ENCODE data around the gene TTN. TPM values are rescaled to one million over a fixed set of nuclear protein-coding genes. Genes with fewer than 3 reads are reported as not detected.

The TTN gene
- total RNA-seq, 3 donors from 2014 or later: 2.9 to 23.4 (median 3.5) TPM

- H3K4me3 ChIP-seq: no peak overlapping the region
Measured at GRCh38 chr2:178627401-178627800, 179.8 kb downstream of the TTN start.

GRCh38 chr2:178615969-178616368 lies 191.3 kb downstream of the TTN start:
- Histone ChIP-seq H3K9me3 (no peaks in the 10 kb centered on the region), H3K27ac (no peak overlapping the region), H3K4me1 (no peaks in the 10 kb centered on the region), H3K27me3 (no peaks in the 10 kb centered on the region), H3K36me3 (no peaks in the 10 kb centered on the region), H3K4me3 (no peak overlapping the region)
- TF ChIP-seq POLR2AphosphoS5 (IDR thresholded peaks at IDR 0.05) (no peak), CTCF (IDR thresholded peaks at IDR 0.05) (no peak), POLR2A (IDR thresholded peaks at IDR 0.05) (no peak)
- DNase-seq (ENCODE audit: low spot score in 2 of 2): no peak
- intact Hi-C loops (cut with DNase I; ENCODE audit: low total_unique reads): no loop called here

More at GRCh38 chr2:178627401-178627800, 179.8 kb downstream of the TTN start:
- H3K27ac ChIP-seq: no peak overlapping the region
- no peaks in the 10 kb centered on the region for H3K9me3 ChIP-seq
- no peak for DNase-seq (ENCODE audit: low spot score in 2 of 2)
- intact Hi-C loops (cut with DNase I; ENCODE audit: low total_unique reads): no loop called here
- TF ChIP-seq POLR2A (IDR thresholded peaks at IDR 0.05) (no peak), CTCF (IDR thresholded peaks at IDR 0.05) (no peak), POLR2AphosphoS5 (IDR thresholded peaks at IDR 0.05) (no peak)
- H3K36me3 ChIP-seq: no peaks in the 10 kb centered on the region
- no peaks in the 10 kb centered on the region for H3K27me3 ChIP-seq
- no peaks in the 10 kb centered on the region for H3K4me1 ChIP-seq

- Histone ChIP-seq H3K4me1 (no peaks in the 10 kb centered on the region), H3K36me3 (no peaks in the 10 kb centered on the region), H3K9me3 (no peaks in the 10 kb centered on the region), H3K4me3 (no peak overlapping the region), H3K27me3 (no peaks in the 10 kb centered on the region), H3K27ac (no peak overlapping the region)
- no peak for DNase-seq (ENCODE audit: low spot score in 2 of 2)
- intact Hi-C loops (cut with DNase I; ENCODE audit: low total_unique reads): no loop called here
- TF ChIP-seq CTCF (IDR thresholded peaks at IDR 0.05) (no peak), POLR2A (IDR thresholded peaks at IDR 0.05) (no peak), POLR2AphosphoS5 (IDR thresholded peaks at IDR 0.05) (no peak)
Measured at GRCh38 chr2:178602901-178603300, 204.3 kb downstream of the TTN start.

GRCh38 chr2:178592655-178593054 lies 214.6 kb downstream of the TTN start:
- H3K27me3 ChIP-seq: no peaks in the 10 kb centered on the region
- H3K36me3 ChIP-seq: no peaks in the 10 kb centered on the region
- H3K4me3 ChIP-seq: no peak overlapping the region
- DNase-seq (ENCODE audit: low spot score in 2 of 2): no peak
- H3K27ac ChIP-seq: no peak overlapping the region
- no peaks in the 10 kb centered on the region for H3K9me3 ChIP-seq
- TF ChIP-seq POLR2A (IDR thresholded peaks at IDR 0.05) (no peak), POLR2AphosphoS5 (IDR thresholded peaks at IDR 0.05) (no peak), CTCF (IDR thresholded peaks at IDR 0.05) (no peak)
- H3K4me1 ChIP-seq: no peaks in the 10 kb centered on the region
- intact Hi-C loops (cut with DNase I; ENCODE audit: low total_unique reads): no loop called here

- Histone ChIP-seq H3K9me3 (no peaks in the 10 kb centered on the region), H3K4me1 (no peaks in the 10 kb centered on the region), H3K27ac (no peak overlapping the region), H3K4me3 (no peak overlapping the region), H3K27me3 (no peaks in the 10 kb centered on the region), H3K36me3 (no peaks in the 10 kb centered on the region)
- intact Hi-C loops (cut with DNase I; ENCODE audit: low total_unique reads): no loop called here
- TF ChIP-seq POLR2A (IDR thresholded peaks at IDR 0.05) (no peak), POLR2AphosphoS5 (IDR thresholded peaks at IDR 0.05) (no peak), CTCF (IDR thresholded peaks at IDR 0.05) (no peak)
- DNase-seq (ENCODE audit: low spot score in 2 of 2): no peak
Measured at GRCh38 chr2:178589335-178589734, 217.9 kb downstream of the TTN start.

Data from breast epithelium (tissue), 4 donors.